ENCODE results near the gene ANO2.

The ANO2 gene

GRCh38 chr12:5589054-5589453 is 356.0 kb downstream of the ANO2 start:
- Histone ChIP-seq H3K36me3 (ENCODE audit: control insufficient read depth in 1 of 2, insufficient read depth in 2 of 2, low read depth in 1 of 2, low read length in 2 of 2) (no peaks in the 10 kb centered on the region), H3K79me1 (replicated peaks; ENCODE audit: low read length, poor library complexity, severe bottlenecking) (no peaks in the 10 kb centered on the region), H2BK5ac (ENCODE audit: low read depth, low read length, poor library complexity, severe bottlenecking) (no peak overlapping the region), H3K9ac (ENCODE audit: low read length) (no peak overlapping the region), H3K23ac (ENCODE audit: low read length in 2 of 2) (no peak overlapping the region), H2BK12ac (ENCODE audit: low read length in 2 of 2) (no peak overlapping the region), H3K4me1 (ENCODE audit: control insufficient read depth, insufficient read depth, low read depth, low read length) (peaks cover 4% of the 10 kb centered on the region), H3K4me3 (ENCODE audit: insufficient read depth in 1 of 2, low read depth in 1 of 2, low read length in 2 of 2) (no peak overlapping the region), H2BK120ac (ENCODE audit: low read depth, low read length) (no peak overlapping the region), H4K91ac (ENCODE audit: low read length) (no peak overlapping the region), H3K14ac (ENCODE audit: low read length in 2 of 2) (no peak overlapping the region), H3K4me2 (ENCODE audit: low read length, poor library complexity, severe bottlenecking) (no peak overlapping the region), H2AFZ (ENCODE audit: low read depth, low read length) (no peak overlapping the region), H3K27me3 (ENCODE audit: control insufficient read depth in 1 of 2, insufficient read depth in 1 of 2, low read length in 2 of 2) (no peaks in the 10 kb centered on the region), H3K4ac (ENCODE audit: low read depth in 1 of 2, low read length in 2 of 2) (no peak overlapping the region), H3K18ac (ENCODE audit: low read depth in 1 of 2, low read length in 2 of 2) (no peak overlapping the region), H4K8ac (ENCODE audit: low read length) (no peak overlapping the region), H2AK5ac (ENCODE audit: low read length, severe bottlenecking) (no peak overlapping the region), H2BK15ac (ENCODE audit: low read depth, poor library complexity, severe bottlenecking) (no peak overlapping the region), H3K9me3 (ENCODE audit: control insufficient read depth, low read length) (no peaks in the 10 kb centered on the region), H3K27ac (ENCODE audit: low read length, poor library complexity, severe bottlenecking) (no peak overlapping the region)
- 84% methylated on average over 7 of the region's 7 CpGs for WGBS
- no peak for DNase-seq

- Histone ChIP-seq H3K4me1 (ENCODE audit: control insufficient read depth, insufficient read depth, low read depth, low read length) (peaks cover 4% of the 10 kb centered on the region), H4K8ac (ENCODE audit: low read length) (no peak overlapping the region), H2AFZ (ENCODE audit: low read depth, low read length) (no peak overlapping the region), H2BK12ac (ENCODE audit: low read length in 2 of 2) (no peak overlapping the region), H2BK5ac (ENCODE audit: low read depth, low read length, poor library complexity, severe bottlenecking) (no peak overlapping the region), H2BK15ac (ENCODE audit: low read depth, poor library complexity, severe bottlenecking) (no peak overlapping the region), H2BK120ac (ENCODE audit: low read depth, low read length) (no peak overlapping the region), H3K36me3 (ENCODE audit: control insufficient read depth in 1 of 2, insufficient read depth in 2 of 2, low read depth in 1 of 2, low read length in 2 of 2) (no peaks in the 10 kb centered on the region), H3K4me3 (ENCODE audit: insufficient read depth in 1 of 2, low read depth in 1 of 2, low read length in 2 of 2) (peak overlapping the region in 1 of 2 experiments; percentile 4), H3K9ac (ENCODE audit: low read length) (no peak overlapping the region), H3K23ac (ENCODE audit: low read length in 2 of 2) (no peak overlapping the region), H3K4me2 (ENCODE audit: low read length, poor library complexity, severe bottlenecking) (no peak overlapping the region), H4K91ac (ENCODE audit: low read length) (no peak overlapping the region), H3K79me1 (replicated peaks; ENCODE audit: low read length, poor library complexity, severe bottlenecking) (no peaks in the 10 kb centered on the region), H3K27ac (ENCODE audit: low read length, poor library complexity, severe bottlenecking) (no peak overlapping the region), H3K9me3 (ENCODE audit: control insufficient read depth, low read length) (no peaks in the 10 kb centered on the region), H3K27me3 (ENCODE audit: control insufficient read depth in 1 of 2, insufficient read depth in 1 of 2, low read length in 2 of 2) (no peaks in the 10 kb centered on the region), H3K18ac (ENCODE audit: low read depth in 1 of 2, low read length in 2 of 2) (no peak overlapping the region), H2AK5ac (ENCODE audit: low read length, severe bottlenecking) (no peak overlapping the region), H3K14ac (ENCODE audit: low read length in 2 of 2) (no peak overlapping the region), H3K4ac (ENCODE audit: low read depth in 1 of 2, low read length in 2 of 2) (no peak overlapping the region)
- DNase-seq: peak; percentile 72
- 78% methylated on average over 6 of the region's 6 CpGs for WGBS
These were observed 356.5 kb downstream of the ANO2 start for GRCh38 chr12:5588591-5588990.

- Histone ChIP-seq H3K79me1 (replicated peaks; ENCODE audit: low read length, poor library complexity, severe bottlenecking) (no peaks in the 10 kb centered on the region), H3K4me1 (ENCODE audit: control insufficient read depth, insufficient read depth, low read depth, low read length) (peaks cover 4% of the 10 kb centered on the region), H3K4me2 (ENCODE audit: low read length, poor library complexity, severe bottlenecking) (no peak overlapping the region), H3K23ac (ENCODE audit: low read length in 2 of 2) (no peak overlapping the region), H3K4ac (ENCODE audit: low read depth in 1 of 2, low read length in 2 of 2) (no peak overlapping the region), H3K4me3 (ENCODE audit: insufficient read depth in 1 of 2, low read depth in 1 of 2, low read length in 2 of 2) (peak overlapping the region in 1 of 2 experiments; percentile 4), H2AFZ (ENCODE audit: low read depth, low read length) (no peak overlapping the region), H3K9ac (ENCODE audit: low read length) (no peak overlapping the region), H3K36me3 (ENCODE audit: control insufficient read depth in 1 of 2, insufficient read depth in 2 of 2, low read depth in 1 of 2, low read length in 2 of 2) (no peaks in the 10 kb centered on the region), H3K14ac (ENCODE audit: low read length in 2 of 2) (no peak overlapping the region), H2BK5ac (ENCODE audit: low read depth, low read length, poor library complexity, severe bottlenecking) (no peak overlapping the region), H3K27ac (ENCODE audit: low read length, poor library complexity, severe bottlenecking) (no peak overlapping the region), H4K91ac (ENCODE audit: low read length) (no peak overlapping the region), H3K9me3 (ENCODE audit: control insufficient read depth, low read length) (no peaks in the 10 kb centered on the region), H2BK120ac (ENCODE audit: low read depth, low read length) (peak overlapping the region; percentile 43), H3K27me3 (ENCODE audit: control insufficient read depth in 1 of 2, insufficient read depth in 1 of 2, low read length in 2 of 2) (no peaks in the 10 kb centered on the region), H3K18ac (ENCODE audit: low read depth in 1 of 2, low read length in 2 of 2) (no peak overlapping the region), H2AK5ac (ENCODE audit: low read length, severe bottlenecking) (no peak overlapping the region), H2BK12ac (ENCODE audit: low read length in 2 of 2) (no peak overlapping the region), H2BK15ac (ENCODE audit: low read depth, poor library complexity, severe bottlenecking) (no peak overlapping the region), H4K8ac (ENCODE audit: low read length) (no peak overlapping the region)
- peak; percentile 80 for DNase-seq
- WGBS: 76% methylated on average over 5 of the region's 7 CpGs
These were observed 356.9 kb downstream of the ANO2 start for GRCh38 chr12:5588176-5588575.

GRCh38 chr12:5587711-5588121 is 357.3 kb downstream of the ANO2 start:
- no peaks in the 10 kb centered on the region for H3K36me3 ChIP-seq (ENCODE audit: control insufficient read depth in 1 of 2, insufficient read depth in 2 of 2, low read depth in 1 of 2, low read length in 2 of 2)
- H2AK5ac ChIP-seq (ENCODE audit: low read length, severe bottlenecking): no peak overlapping the region
- no peaks in the 10 kb centered on the region for H3K9me3 ChIP-seq (ENCODE audit: control insufficient read depth, low read length)
- peak overlapping the region; percentile 54 for H4K8ac ChIP-seq (ENCODE audit: low read length)
- H3K23ac ChIP-seq (ENCODE audit: low read length in 2 of 2): no peak overlapping the region
- H2BK12ac ChIP-seq (ENCODE audit: low read length in 2 of 2): no peak overlapping the region
- no peak overlapping the region for H2BK15ac ChIP-seq (ENCODE audit: low read depth, poor library complexity, severe bottlenecking)
- no peak overlapping the region for H3K14ac ChIP-seq (ENCODE audit: low read length in 2 of 2)
- H3K4me3 ChIP-seq (ENCODE audit: insufficient read depth in 1 of 2, low read depth in 1 of 2, low read length in 2 of 2): no peak overlapping the region
- no peak for DNase-seq
- no peak overlapping the region for H2BK5ac ChIP-seq (ENCODE audit: low read depth, low read length, poor library complexity, severe bottlenecking)
- no peak overlapping the region for H3K9ac ChIP-seq (ENCODE audit: low read length)
- H3K79me1 ChIP-seq (replicated peaks; ENCODE audit: low read length, poor library complexity, severe bottlenecking): no peaks in the 10 kb centered on the region
- 57% methylated on average over 5 of the region's 5 CpGs for WGBS
- no peaks in the 10 kb centered on the region for H3K27me3 ChIP-seq (ENCODE audit: control insufficient read depth in 1 of 2, insufficient read depth in 1 of 2, low read length in 2 of 2)
- no peak overlapping the region for H3K4ac ChIP-seq (ENCODE audit: low read depth in 1 of 2, low read length in 2 of 2)
- peaks cover 4% of the 10 kb centered on the region for H3K4me1 ChIP-seq (ENCODE audit: control insufficient read depth, insufficient read depth, low read depth, low read length)
- no peak overlapping the region for H3K27ac ChIP-seq (ENCODE audit: low read length, poor library complexity, severe bottlenecking)
- no peak overlapping the region for H2AFZ ChIP-seq (ENCODE audit: low read depth, low read length)
- peak overlapping the region; percentile 62 for H4K91ac ChIP-seq (ENCODE audit: low read length)
- H2BK120ac ChIP-seq (ENCODE audit: low read depth, low read length): peak overlapping the region; percentile 43
- no peak overlapping the region for H3K4me2 ChIP-seq (ENCODE audit: low read length, poor library complexity, severe bottlenecking)
- peak overlapping the region in 1 of 2 experiments; percentile 12 for H3K18ac ChIP-seq (ENCODE audit: low read depth in 1 of 2, low read length in 2 of 2)

All from mesenchymal stem cell (in vitro differentiated cells and primary cell).